LNCaP clone FGC (cell line): ENCODE measurements around the gene CRYBG1.

Experiments
- DNase-seq: peaks from one replicate; pipeline ENCODE4 v3.0.0-alpha.2; 2011; ENCODE audit warnings: low read depth
- H3K4me3 ChIP-seq: 2 replicates; pipeline ENCODE4 v1.5.1; 2011; ENCODE audit warnings: mild to moderate bottlenecking, low read depth, low read length, control low read depth
- CTCF ChIP-seq: IDR thresholded peaks from 2 replicates; pipeline ENCODE4 v1.5.1; 2012; ENCODE audit warnings: mild to moderate bottlenecking; ENCODE audit not compliant: control insufficient read depth, insufficient read depth; ENCODE audit errors: extremely low read depth

The CRYBG1 gene

GRCh38 chr6:106519460-106520394, 159.2 kb downstream of the CRYBG1 start:
- DNase-seq: no peak
- no peak for TF ChIP-seq CTCF
- no peak overlapping the region for H3K4me3 ChIP-seq

- no peak for DNase-seq
- no peak for TF ChIP-seq CTCF
- no peak overlapping the region for H3K4me3 ChIP-seq
These were observed 160.3 kb downstream of the CRYBG1 start for GRCh38 chr6:106520711-106521401.

GRCh38 chr6:106522562-106523250, 162.2 kb downstream of the CRYBG1 start:
- DNase-seq: no peak
- no peak overlapping the region for H3K4me3 ChIP-seq
- no peak for TF ChIP-seq CTCF

- no peak for DNase-seq
- TF ChIP-seq CTCF: no peak
- H3K4me3 ChIP-seq: peak overlapping the region; percentile 47
These were observed 164.8 kb downstream of the CRYBG1 start for GRCh38 chr6:106525107-106525881.

- no peak overlapping the region for H3K4me3 ChIP-seq
- no peak for DNase-seq
- TF ChIP-seq CTCF: no peak
These were observed 165.4 kb downstream of the CRYBG1 start for GRCh38 chr6:106525882-106526275.

- no peak for DNase-seq
- no peak overlapping the region for H3K4me3 ChIP-seq
- TF ChIP-seq CTCF: no peak
These were observed 166.6 kb downstream of the CRYBG1 start for GRCh38 chr6:106527117-106527516.
